Endothelial cell of umbilical vein (primary cell): ENCODE data around the gene VPS29. TPM values are rescaled to one million over a fixed set of nuclear protein-coding genes. Genes with fewer than 3 reads are reported as not detected.

Experiments used
- Bru-seq: library from RNA; stranded (reverse); fragments of 400-500 nt; gene quantifications from one replicate; lab custom pipeline; 2021; lab: Mats Ljungman, UMichigan
- BruChase-seq, 2 experiments: library from RNA; stranded (reverse); fragments of 400-500 nt; gene quantifications; one replicate each; lab custom pipeline; 2021; lab: Mats Ljungman, UMichigan
- BruUV-seq: library from RNA; stranded (reverse); fragments of 400-500 nt; replicated peaks from 2 replicates; lab custom pipeline; 2021; lab: Mats Ljungman, UMichigan
- CTCF ChIA-PET: fragments of 300-600, 350-600 bp; sonication (Branson Sonifier 250); formaldehyde crosslinking; loops from one replicate; lab custom pipeline; 2021; ENCODE audit warnings: antibody characterized with exemption, inconsistent platforms; lab: Charles Lee
- POLR2A ChIA-PET: fragments of 300-600, 350-600 bp; sonication (Branson Sonifier 250); formaldehyde crosslinking; loops from one replicate; lab custom pipeline; 2021; ENCODE audit warnings: antibody characterized with exemption, inconsistent platforms; lab: Charles Lee
- DNase-seq: peaks from one replicate; pipeline ENCODE4 v3.0.0-alpha.2; 2011; ENCODE audit warnings: low read depth, low spot score
- FAIRE-seq: peaks from 2 replicates; lab custom pipeline; 2011; peaks lifted over from hg19 to GRCh38; lab: Jason Lieb, UNC
- H2AFZ ChIP-seq: 2 replicates; pipeline ENCODE4 v1.6.0; 2012; ENCODE audit warnings: low read depth, low read length, control low read depth, inconsistent platforms
- H3K27ac ChIP-seq: 2 replicates; pipeline ENCODE4 v1.5.1; 2011; ENCODE audit warnings: low read depth, mild to moderate bottlenecking, control low read depth, low read length, moderate library complexity; ENCODE audit not compliant: insufficient read depth
- H3K27me3 ChIP-seq, 2 experiments: 2 replicates each; pipeline versions ENCODE4 v1.6.0 to v1.6.1; 2011; ENCODE audit warnings: low read length in 2 of 2, mixed read lengths in 1 of 2; ENCODE audit not compliant: control insufficient read depth in 2 of 2, insufficient read depth in 2 of 2
- H3K36me3 ChIP-seq, 2 experiments: 2 replicates in 1 of 2; 3 replicates in 1 of 2; pipeline ENCODE4 v1.5.1; 2011; ENCODE audit warnings: low read length in 2 of 2, mild to moderate bottlenecking in 1 of 2, moderate library complexity in 1 of 2; ENCODE audit not compliant: control insufficient read depth in 2 of 2, insufficient read depth in 2 of 2; ENCODE audit errors: extremely low read depth in 1 of 2
- H3K4me1 ChIP-seq: 3 replicates; pipeline ENCODE4 v1.5.1; 2011; ENCODE audit warnings: mild to moderate bottlenecking, low read length; ENCODE audit not compliant: control insufficient read depth, insufficient read depth; ENCODE audit errors: extremely low read depth
- H3K4me2 ChIP-seq: 2 replicates; pipeline ENCODE4 v1.6.1; 2011; ENCODE audit warnings: low read length, control low read depth, mixed read lengths; ENCODE audit not compliant: insufficient read depth
- H3K4me3 ChIP-seq, 3 experiments: fragments of 200-600 bp in 1 of 3; sonication (generic), shearing (Covaris generic) in 1 of 3; replicated peaks in 1 of 3; 2 replicates each; pipeline ENCODE4 v1.5.1; 2011 to 2016; ENCODE audit warnings: control low read depth in 3 of 3, low read length in 3 of 3, mild to moderate bottlenecking in 2 of 3, inconsistent platforms in 1 of 3, low read depth in 1 of 3, moderate library complexity in 1 of 3; ENCODE audit not compliant: insufficient read depth in 1 of 3
- H3K79me2 ChIP-seq: 2 replicates; pipeline ENCODE4 v1.6.0; 2012; ENCODE audit warnings: low read length, inconsistent platforms; ENCODE audit not compliant: control insufficient read depth, insufficient read depth
- H3K9ac ChIP-seq: replicated peaks from 2 replicates; pipeline ENCODE3; 2011; ENCODE audit warnings: low read length, control low read depth; ENCODE audit not compliant: insufficient read depth; ENCODE audit errors: extremely low read depth
- H3K9me1 ChIP-seq: replicated peaks from 3 replicates; pipeline ENCODE4 v1.6.0; 2011; ENCODE audit warnings: mild to moderate bottlenecking, low read length; ENCODE audit not compliant: control insufficient read depth, insufficient read depth; ENCODE audit errors: extremely low read depth
- H3K9me3 ChIP-seq: replicated peaks from 2 replicates; pipeline ENCODE4 v1.5.1; 2012; ENCODE audit warnings: low read length, inconsistent platforms; ENCODE audit not compliant: control insufficient read depth, insufficient read depth
- H4K20me1 ChIP-seq: replicated peaks from 2 replicates; pipeline ENCODE3; 2011; ENCODE audit warnings: mild to moderate bottlenecking, low read length; ENCODE audit not compliant: control insufficient read depth, insufficient read depth; ENCODE audit errors: extremely low read depth
- FOS ChIP-seq: IDR thresholded peaks from 2 replicates; pipeline ENCODE4 v1.6.1; 2011; ENCODE audit warnings: mild to moderate bottlenecking, low read length, moderate library complexity, borderline replicate concordance; ENCODE audit not compliant: insufficient read depth
- MYC ChIP-seq: IDR thresholded peaks from one replicate; pipeline ENCODE4 v1.6.1; 2011; ENCODE audit warnings: mild to moderate bottlenecking, low read depth, low read length
- POLR2A ChIP-seq: IDR thresholded peaks from 2 replicates; pipeline ENCODE4 v1.6.1; 2012; ENCODE audit warnings: low read depth, mild to moderate bottlenecking, control low read depth, low read length
- POLR2AphosphoS5 ChIP-seq: IDR thresholded peaks from 2 replicates; pipeline ENCODE4 v1.6.1; 2012; ENCODE audit warnings: low read depth, mild to moderate bottlenecking, control low read depth, low read length, moderate library complexity; ENCODE audit not compliant: insufficient read depth
- dilution Hi-C: fragments of 300-500 bp; cut with MboI; formaldehyde crosslinking; loops from one replicate; pipeline ENCODE4 v1.15.0; 2019; ENCODE audit warnings: low sequenced_read_pairs; ENCODE audit not compliant: extremely low pct_ligation_motif_present
- intact Hi-C: fragments of 100-400 bp; cut with micrococcal nuclease; formaldehyde crosslinking; loops from one replicate; pipeline ENCODE4 v1.10.0; 2022
- long read RNA-seq: library from polyadenylated mRNA; stranded (forward); transcript quantifications from one replicate; pipeline ENCODE4 v2.0.0, GENCODE V29; 2021
- polyA minus RNA-seq, 3 experiments: library from RNA; depleted of rRNA, polyadenylated mRNA; stranded (reverse); fragments of >200 nt; gene quantifications; 1 replicate in 1 of 3; 2 replicates in 2 of 3; pipeline ENCODE4 v1.2.3, GENCODE V29; 2011
- polyA plus RNA-seq, 4 experiments: library from polyadenylated mRNA; depleted of rRNA in 3 of 4; stranded (reverse) in 3 of 4; unstranded in 1 of 4; fragments of >200 nt; gene quantifications; 2 replicates each; pipeline versions ENCODE4 v1.2.1 to v1.2.3, GENCODE V29; 2011 to 2012; ENCODE audit warnings: missing spikeins in 1 of 4
- total RNA-seq: library from RNA; stranded (reverse); gene quantifications from 2 replicates; pipeline ENCODE4 v1.2.3, GENCODE V29; 2021
- TF ChIP-seq, protein P1 (sequence below): IDR thresholded peaks from 2 replicates; pipeline ENCODE4 v1.6.1; 2011; ENCODE audit not compliant: insufficient read depth, insufficient read length

Gene VPS29
- total RNA-seq (147 and 155 TPM in 2 replicates), polyA plus RNA-seq (111 and 138 TPM in 2 replicates), polyA minus RNA-seq (67.9 and 76.5 TPM in 2 replicates), Bru-seq, nascent RNA (percentile 91 among the genes with signal in this experiment), BruChase-seq, experiment 1, labeled RNA remaining after a 6-hour chase (percentile 91 among the genes with signal in this experiment), BruChase-seq, experiment 2, labeled RNA remaining after a 2-hour chase (percentile 95 among the genes with signal in this experiment)
- polyA plus RNA-seq (2011; cell fraction: cytosol; rRNA removed), result 181 and 196 TPM in 2 replicates
- 195 and 213 TPM in 2 replicates for polyA plus RNA-seq (2011; cell fraction: nucleus; rRNA removed)
- polyA plus RNA-seq (2012), result 162 and 252 TPM in 2 replicates
- 45.6 TPM for polyA minus RNA-seq (2011; cell fraction: cytosol; rRNA and poly(A)+ RNA removed)
- polyA minus RNA-seq (2011; cell fraction: nucleus; rRNA and poly(A)+ RNA removed), result 32.4 and 64.0 TPM in 2 replicates
- long read RNA-seq, transcript VPS29-206 (4 exons, 1,523 nt), result major isoform, 330 of 734 reads
- long read RNA-seq, transcript VPS29-207 (5 exons, 818 nt), result minor isoform, 10 of 734 reads
- long read RNA-seq, partial matches to known transcripts, result 55 of 734 reads
- long read RNA-seq, other reads (novel, unspliced or antisense), result 335 of 734 reads

DNA sequence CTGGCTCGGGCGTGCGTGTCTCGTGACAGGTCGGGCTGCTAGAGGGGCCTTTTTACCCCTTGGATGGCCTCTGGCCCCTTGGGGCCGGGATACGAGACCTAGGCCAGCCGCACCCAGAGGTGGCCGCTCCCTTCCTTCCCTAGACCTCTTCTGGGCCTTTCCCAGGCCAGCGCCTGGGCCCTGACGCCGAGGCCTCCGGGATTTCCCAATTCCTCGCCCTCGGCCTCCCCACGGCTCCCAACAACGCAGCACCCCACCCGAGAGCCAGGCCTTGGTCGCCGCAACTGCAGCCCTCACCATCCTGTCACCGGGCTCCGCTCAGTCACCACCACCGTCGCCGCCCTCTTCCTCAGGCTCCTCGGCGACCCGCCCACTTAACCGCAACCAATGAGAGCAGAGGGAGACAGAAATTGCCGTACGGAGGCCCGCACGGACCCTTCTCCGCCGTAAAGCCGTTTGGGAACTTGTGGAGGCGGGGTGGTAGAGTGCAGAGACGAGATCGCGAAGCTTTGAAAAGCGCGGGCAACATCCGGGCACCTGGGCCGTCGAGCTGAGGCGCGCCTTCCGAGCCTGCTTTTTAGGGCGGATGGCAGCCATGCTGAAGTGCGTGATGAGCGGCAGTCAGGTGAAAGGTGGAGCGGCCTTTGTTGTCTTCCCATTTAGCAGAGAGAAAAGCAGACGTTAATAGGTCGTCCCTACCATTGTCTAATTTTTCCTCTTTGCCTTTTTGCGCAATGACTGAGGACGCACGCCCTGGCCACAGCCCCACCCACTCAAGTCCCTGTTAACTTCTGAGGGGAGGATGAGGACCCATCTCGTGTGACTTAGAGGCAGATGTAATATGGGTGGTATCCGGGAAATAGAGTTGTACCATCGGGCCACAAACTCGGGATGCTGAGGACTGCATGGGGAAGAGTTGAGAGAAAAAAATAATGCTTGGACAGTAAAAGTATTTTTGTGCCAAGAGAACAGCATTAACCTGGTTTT lies at the start of gene VPS29, which contains the start of gene RAD9B:
Gene VPS29 (minus strand): TSS at position 360 of the 987 bp plus-strand sequence. CDS start 60 bp downstream, at position 300.
Gene RAD9B (plus strand): TSS at position 580 of the 987 bp plus-strand sequence. CDS start 7 bp downstream, at position 587.
- Histone ChIP-seq H2AFZ (peak within 1 kb of the TSS; percentile 96), H4K20me1 (no peaks in the 10 kb centered on the region), H3K36me3 (peaks cover 0 to 5% of the 10 kb centered on the region in 2 experiments), H3K4me2 (peak within 1 kb of the TSS; percentile 70), H3K9ac (peak within 1 kb of the TSS; percentile 82), H3K9me3 (no peaks in the 10 kb centered on the region), H3K27ac (peak within 1 kb of the TSS; percentile 68), H3K9me1 (no peaks in the 10 kb centered on the region), H3K27me3 (no peaks in the 10 kb centered on the region), H3K4me1 (peaks cover 13% of the 10 kb centered on the region), H3K4me3 (peak within 1 kb of the TSS; percentile 58 to 94 (median 80)), H3K79me2 (peaks cover 44% of the 10 kb centered on the region)
- ChIA-PET CTCF (interaction anchor here (0.5 to 5.1 kb wide), 5 partner anchors 8 to 225 kb away, joined by 3 to 40 read pairs (median 3); partner anchors contain the start of genes FAM216A, GPN3 and TCTN1), POLR2A (interaction anchor here (1.0 kb wide), 1 partner anchor 34 kb away, joined by 4 read pairs; the partner anchor contains the start of genes FAM216A and GPN3)
- intact Hi-C loops, result loop anchor here (1.0 to 5.0 kb wide), 7 partner anchors 34 to 240 kb away; partner anchors contain the start of genes ARPC3, FAM216A, GPN3 and PPP1CC
- BruUV-seq, result TSS peak; percentile 79
- DNase-seq (peak; percentile 99), FAIRE-seq (peak; percentile 91)
- dilution Hi-C loops, result no loop called here
- TF ChIP-seq POLR2AphosphoS5 (peak; percentile 92), POLR2A (peak; percentile 86), MYC (peak; percentile 12), FOS (no peak)
- TF ChIP-seq, protein P1, sequence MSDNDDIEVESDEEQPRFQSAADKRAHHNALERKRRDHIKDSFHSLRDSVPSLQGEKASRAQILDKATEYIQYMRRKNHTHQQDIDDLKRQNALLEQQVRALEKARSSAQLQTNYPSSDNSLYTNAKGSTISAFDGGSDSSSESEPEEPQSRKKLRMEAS, result peak; percentile 87
